Islet of Langerhans (tissue), 1 donor: ENCODE data around the gene HIVEP3.
A peak's percentile ranks its signal among the peaks of the same experiment; 100 is the strongest.

ENCODE experiments used
- FAIRE-seq: peaks from one replicate; lab custom pipeline; 2011; peaks lifted over from hg19 to GRCh38; lab: Jason Lieb, UNC

HIVEP3 gene

DNA sequence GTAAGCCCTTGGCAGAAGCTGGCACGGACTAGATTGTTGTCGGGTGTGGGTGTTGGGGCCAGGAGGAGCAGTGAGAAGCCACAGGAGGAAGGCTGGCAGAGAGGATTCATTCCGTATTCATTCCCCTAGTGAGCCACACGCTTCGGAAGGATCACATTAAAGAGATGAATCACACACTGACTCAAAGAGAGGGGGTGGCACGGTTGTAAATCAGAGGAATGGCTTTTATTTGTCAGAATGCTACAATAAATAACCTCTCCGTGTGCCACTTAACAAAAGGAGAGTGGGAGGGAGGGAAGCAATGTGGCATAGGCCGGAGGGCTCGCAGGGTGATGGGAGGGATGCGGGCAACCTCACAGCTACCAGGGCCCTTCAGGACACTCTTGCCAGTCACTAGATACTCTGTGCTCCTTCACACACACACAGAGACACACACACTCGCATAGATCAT lies 135.5 kb downstream of the HIVEP3 start:
- no peak for FAIRE-seq

GRCh38 chr1:41780916-41781315 lies 137.8 kb downstream of the HIVEP3 start:
- no peak for FAIRE-seq

DNA sequence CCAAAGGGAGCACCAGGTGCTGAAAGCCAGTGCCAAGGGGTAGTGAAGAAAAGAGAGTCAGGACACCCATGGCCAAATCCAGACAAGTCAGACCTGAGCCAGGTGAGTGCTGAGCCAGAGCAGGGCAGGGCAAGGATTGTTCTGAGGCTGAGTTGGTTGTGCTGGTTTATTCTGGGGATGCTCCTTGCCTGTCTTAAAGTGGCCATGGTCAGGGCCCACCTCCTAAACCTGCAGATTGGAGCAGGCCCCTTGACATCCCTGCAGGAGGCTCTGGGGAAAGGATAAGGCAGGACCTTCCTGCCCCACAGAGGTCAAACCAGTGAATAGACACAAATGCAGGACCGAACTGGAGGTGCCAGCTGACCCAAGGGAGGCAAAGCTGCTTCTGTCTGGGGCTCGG lies 138.4 kb downstream of the HIVEP3 start:
- FAIRE-seq: no peak

GRCh38 chr1:41779360-41779759 lies 139.4 kb downstream of the HIVEP3 start:
- FAIRE-seq: no peak

DNA sequence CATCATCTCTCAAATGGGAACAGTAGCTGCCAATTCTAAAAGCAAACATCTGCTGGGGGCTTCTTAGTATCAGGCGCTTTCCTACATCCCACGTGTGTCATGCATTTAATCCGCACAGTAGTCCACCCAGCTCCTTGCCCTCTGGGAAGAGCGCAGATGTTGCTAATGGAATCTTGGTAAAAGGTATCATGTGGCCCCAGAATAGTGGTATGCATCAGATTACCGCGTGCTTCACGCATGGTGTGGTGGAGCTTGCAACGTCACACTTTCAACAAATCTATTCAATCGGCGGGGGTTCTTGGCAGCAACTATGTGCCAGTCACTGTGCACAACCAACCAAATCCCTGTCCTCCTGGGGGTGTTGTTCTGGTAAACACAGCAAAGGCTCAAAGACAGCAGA lies 141.0 kb downstream of the HIVEP3 start:
- FAIRE-seq: no peak

GRCh38 chr1:41776891-41777441 lies 141.8 kb downstream of the HIVEP3 start:
- no peak for FAIRE-seq

DNA sequence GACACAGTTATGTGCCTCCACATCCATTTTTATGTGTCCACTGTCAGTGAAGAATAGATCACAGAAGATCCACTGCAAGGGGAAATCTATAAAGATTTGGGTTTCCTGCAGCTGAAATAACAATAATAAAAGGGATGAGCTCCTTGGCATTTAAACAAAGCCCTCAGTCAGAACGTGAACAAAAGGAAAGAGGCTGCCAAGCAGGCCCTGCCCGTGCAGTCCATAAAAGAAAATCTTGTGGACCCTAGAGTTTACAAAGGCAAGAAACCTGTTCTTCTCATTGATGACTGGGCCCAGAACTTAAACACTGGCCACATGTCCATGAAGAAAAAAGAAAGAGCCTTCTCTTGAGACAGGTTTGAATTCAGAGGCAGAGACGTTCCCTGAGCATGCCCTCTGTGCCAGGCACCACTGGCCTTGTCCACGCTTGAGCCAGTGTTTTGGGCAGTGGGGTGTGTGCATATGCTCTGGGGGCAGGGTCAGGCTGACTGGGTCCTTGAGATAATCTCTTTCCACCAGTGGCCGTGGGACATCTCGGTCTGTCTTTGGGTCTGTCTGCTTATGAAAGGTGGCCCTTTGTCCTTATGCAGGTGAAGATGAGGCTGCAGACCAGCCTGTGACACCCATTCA lies 142.7 kb downstream of the HIVEP3 start:
- FAIRE-seq: no peak

GRCh38 chr1:41774471-41774990 lies 144.2 kb downstream of the HIVEP3 start:
- FAIRE-seq: no peak

DNA sequence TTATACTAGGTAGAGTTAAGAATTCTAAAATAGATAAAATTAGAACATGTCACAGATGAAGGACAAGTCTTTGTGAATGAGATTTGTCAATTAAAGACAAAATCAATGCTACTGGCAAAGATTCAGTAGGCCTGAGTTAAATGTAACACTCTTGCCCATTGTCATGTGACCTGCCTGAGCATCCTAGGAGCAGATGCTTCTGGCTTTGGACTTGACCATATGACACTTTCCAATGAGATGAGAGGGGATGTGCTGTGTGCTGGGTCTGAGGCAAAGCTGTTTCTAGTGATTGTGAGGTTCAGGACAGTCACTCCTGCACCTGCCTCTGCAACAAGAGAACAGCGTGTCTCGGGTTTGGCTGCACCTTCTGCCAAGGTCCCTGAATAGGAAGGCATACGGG lies 144.9 kb downstream of the HIVEP3 start:
- FAIRE-seq: no peak

DNA sequence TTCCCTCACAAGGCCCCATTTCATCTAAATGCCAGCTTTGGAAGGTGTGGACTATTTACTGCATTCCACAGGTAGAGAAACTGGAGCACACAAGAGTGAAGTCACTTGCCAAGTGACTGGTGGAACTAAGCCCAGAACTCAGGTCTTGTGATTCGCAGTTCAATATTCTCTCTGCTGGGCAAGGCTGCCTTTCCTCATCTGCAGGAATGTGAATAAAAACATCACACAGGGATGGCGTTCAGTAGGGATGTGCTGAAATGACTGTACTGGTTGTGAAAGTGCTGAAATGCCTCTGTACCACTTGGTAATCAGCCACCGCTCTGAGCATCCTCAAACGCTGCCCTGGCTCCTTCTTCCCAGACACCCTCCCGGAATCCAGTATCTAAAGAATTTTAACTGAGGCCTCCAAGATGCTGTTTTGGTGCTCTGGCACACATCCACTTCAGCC lies 145.6 kb downstream of the HIVEP3 start:
- no peak for FAIRE-seq

DNA sequence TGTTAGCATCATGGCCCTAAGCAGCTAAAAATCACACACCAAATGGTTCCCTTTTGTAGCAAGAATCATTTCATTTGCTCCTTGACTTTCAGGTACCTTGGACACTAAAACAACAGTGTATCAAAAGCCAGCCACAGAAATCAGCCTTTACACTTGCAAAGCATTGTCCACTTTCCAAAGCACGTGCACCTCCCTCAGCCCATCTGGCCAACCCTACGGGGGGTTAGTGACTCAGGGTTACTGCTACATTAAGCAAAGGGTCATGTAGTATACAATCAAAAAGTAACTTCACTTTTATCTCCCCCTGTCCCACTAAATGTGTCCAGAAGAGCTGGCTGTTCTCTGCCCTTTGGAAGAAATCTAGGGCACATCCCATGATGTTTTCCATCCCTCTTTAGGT lies 149.7 kb downstream of the HIVEP3 start:
- FAIRE-seq: no peak

DNA sequence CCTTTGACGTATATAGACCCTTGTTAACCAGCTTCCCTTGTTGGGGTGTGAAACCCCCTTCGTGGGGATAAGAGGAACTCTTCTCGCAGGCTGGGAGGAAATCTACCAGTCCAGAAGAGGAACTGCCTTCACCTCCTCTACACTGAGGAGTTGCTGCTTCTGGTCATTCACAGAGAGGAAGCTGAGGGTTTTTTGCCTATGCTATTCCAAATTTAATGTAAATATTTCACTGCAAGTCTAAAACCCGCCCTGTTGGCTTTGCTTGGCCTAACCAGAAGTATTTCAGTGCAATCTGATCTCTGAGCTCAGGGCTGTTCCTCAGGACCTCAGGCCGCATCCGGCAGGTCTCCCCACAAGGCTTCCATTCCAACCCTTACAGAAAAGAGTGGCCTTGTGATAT lies 150.1 kb downstream of the HIVEP3 start:
- FAIRE-seq: no peak

- no peak for FAIRE-seq
Measured at GRCh38 chr1:41767534-41768525, 150.9 kb downstream of the HIVEP3 start.

GRCh38 chr1:41766546-41766945 lies 152.2 kb downstream of the HIVEP3 start:
- FAIRE-seq: no peak

DNA sequence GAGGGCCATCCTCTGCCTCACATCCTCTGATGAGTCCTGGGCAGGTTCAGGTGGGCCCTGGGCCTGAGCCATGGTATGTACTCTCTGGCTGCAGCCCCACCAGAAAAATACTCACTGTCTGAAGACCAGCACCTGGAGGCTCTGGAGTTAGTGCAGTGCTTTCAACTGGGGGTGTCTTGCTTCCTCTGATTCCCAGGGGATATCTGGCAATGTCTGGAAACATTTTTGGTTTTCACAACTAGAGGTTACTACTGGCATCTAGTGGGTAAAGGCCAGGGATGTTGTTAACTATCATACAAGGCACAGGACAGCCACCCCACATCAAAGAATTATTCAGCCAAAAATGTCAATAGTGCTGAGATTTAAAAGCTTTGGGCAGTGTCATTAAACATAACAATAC lies 152.7 kb downstream of the HIVEP3 start:
- no peak for FAIRE-seq

DNA sequence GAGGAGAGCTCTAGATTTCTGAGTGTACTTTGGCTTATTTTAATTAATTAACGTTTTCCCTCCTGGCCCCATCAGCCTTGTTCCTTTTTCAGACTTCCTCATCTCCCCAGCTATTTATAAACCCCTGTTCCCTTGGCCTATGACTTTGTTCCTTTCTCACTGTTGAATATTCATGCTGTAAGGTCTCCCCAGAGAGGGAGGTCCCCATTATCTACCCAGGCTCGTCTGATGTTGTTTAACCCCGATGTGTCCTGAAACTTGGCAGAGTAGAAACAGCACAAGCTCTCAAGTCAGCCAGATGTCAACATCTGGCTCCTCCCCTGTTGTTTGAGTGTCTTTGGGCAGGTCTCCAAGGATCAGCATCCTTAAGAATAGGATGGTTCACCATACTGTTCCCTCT lies 153.6 kb downstream of the HIVEP3 start:
- FAIRE-seq: no peak

GRCh38 chr1:41764656-41765055 lies 154.1 kb downstream of the HIVEP3 start:
- no peak for FAIRE-seq

- FAIRE-seq: no peak
Measured at GRCh38 chr1:41762777-41763176, 155.9 kb downstream of the HIVEP3 start.

DNA sequence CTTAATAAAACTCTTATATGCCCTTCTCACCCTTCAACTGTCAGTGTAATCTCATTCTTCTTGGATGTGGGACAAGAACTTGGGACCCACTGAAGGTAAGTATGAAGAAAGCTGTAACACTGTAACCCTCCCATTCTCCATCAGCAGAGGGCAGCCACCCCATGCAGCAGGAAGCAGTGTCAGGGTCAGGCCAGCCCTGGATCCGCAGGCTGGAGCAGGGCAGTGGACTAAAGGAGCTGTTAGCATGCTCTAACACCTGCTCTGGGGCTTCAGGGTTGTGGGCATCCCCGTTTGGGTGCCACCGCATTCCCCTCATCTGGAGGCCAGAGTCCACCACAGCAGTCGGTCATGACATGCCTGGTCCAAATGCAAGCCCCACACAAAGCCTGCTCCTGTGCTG lies 156.5 kb downstream of the HIVEP3 start:
- no peak for FAIRE-seq

DNA sequence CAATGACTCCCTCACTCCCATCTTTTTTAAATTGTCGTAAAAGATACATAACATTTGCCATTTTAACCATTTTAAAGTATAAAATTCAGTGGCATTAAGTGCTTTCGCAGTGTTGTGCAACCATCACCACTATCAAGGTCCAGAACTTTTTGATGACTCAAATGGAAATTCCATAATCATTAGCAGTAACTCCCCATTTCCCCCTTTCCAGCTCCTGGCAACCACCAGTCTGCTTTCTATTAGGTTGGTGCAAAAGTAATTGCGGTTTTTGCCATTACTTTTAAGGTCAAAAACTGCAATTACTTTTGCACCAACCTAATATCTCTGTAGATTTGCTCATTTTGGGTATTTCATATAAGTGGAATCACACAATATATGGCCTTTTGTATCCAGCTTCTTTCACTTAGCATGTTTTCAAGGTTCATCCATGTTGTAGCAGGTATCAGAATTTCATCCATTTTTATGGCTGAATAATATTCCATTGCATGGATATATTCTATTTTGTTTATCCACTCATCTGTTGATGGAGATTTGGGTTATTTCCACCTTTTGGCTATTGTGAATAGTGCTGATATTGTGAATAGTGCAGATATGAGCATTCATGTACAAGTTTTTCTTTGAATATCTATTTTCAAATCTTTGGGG lies 159.7 kb downstream of the HIVEP3 start:
- FAIRE-seq: peak; percentile 96

DNA sequence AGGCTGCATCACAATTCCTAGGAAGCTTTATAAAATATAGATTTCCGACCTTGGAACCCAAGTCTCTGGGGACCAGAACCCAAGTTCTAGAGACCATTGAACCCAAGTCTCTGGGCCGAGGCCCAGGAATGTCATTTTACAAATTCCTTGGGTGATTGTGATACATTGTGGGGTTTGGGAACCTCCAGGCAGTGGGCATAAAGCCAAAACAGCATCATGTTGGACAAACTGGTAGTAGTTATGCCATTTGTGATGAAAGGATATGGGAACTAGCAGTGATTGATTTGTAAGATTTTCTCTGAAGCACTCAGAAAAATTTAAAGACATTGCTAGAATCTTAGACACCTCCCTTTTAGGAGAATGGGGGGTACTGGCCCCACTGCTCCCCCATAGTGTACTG lies 160.2 kb downstream of the HIVEP3 start:
- FAIRE-seq: peak; percentile 38

DNA sequence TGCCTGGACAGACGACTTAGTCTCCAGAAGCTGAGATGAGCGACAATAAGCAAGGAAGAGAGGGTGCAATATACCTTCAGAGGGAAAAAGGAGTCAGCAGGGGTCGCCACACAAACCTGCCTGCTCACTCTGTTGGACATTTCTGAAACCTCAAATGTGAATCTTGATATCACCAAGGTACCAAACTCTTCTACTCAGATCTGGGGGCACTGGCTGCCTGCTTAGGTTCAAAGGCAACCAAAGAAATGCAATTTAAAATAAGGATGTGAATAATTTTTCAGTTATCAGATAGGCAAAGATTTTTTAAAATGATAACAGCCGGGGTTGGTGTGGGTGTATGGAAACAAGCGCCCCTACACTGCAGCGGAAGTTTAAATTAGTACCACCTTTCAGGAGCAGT lies 164.2 kb downstream of the HIVEP3 start:
- FAIRE-seq: no peak
